ENCODE measurements around the gene FBXO45.

The FBXO45 gene

GRCh38 chr3:196599734-196600128 is 31.3 kb downstream of the FBXO45 start:
- Histone ChIP-seq H2AFZ (ENCODE audit: insufficient read depth, low read length, poor library complexity) (no peak overlapping the region), H4K91ac (ENCODE audit: low read depth, low read length) (no peak overlapping the region), H3K4me1 (ENCODE audit: control insufficient read depth in 1 of 2, insufficient read depth in 2 of 2, low read length in 2 of 2) (peaks cover 0 to 5% of the 10 kb centered on the region in 2 experiments), H3K4me2 (ENCODE audit: low read length) (no peak overlapping the region), H3K14ac (ENCODE audit: low read length) (no peak overlapping the region), H3K9me3 (ENCODE audit: insufficient read depth, low read depth, low read length) (no peaks in the 10 kb centered on the region), H2AK5ac (ENCODE audit: low read length) (no peak overlapping the region), H2BK120ac (ENCODE audit: insufficient read depth, low read length, poor library complexity) (no peak overlapping the region), H3K9ac (ENCODE audit: low read length) (no peak overlapping the region), H3K79me2 (ENCODE audit: control insufficient read depth, insufficient read depth, low read length, poor library complexity) (no peaks in the 10 kb centered on the region), H2BK12ac (ENCODE audit: low read length) (no peak overlapping the region), H3K79me1 (ENCODE audit: low read length) (no peaks in the 10 kb centered on the region), H4K12ac (ENCODE audit: low read depth, low read length) (no peak overlapping the region), H3K27ac (ENCODE audit: low read depth, low read length) (no peak overlapping the region), H3K4ac (ENCODE audit: low read depth, low read length) (no peak overlapping the region), H3K23ac (ENCODE audit: low read length) (no peak overlapping the region), H3K27me3 (ENCODE audit: insufficient read depth, low read length) (no peaks in the 10 kb centered on the region), H2BK5ac (ENCODE audit: low read depth, low read length, poor library complexity) (no peak overlapping the region), H3K36me3 (ENCODE audit: control insufficient read depth in 1 of 2, insufficient read depth in 2 of 2, low read length in 2 of 2) (no peaks in the 10 kb centered on the region), H3K4me3 (ENCODE audit: low read depth, low read length) (no peak overlapping the region), H4K8ac (ENCODE audit: low read depth, low read length) (no peak overlapping the region), H3K18ac (ENCODE audit: low read length) (no peak overlapping the region)
- DNase-seq: no peak
- no CpG with 5 or more reads among the region's 5 CpGs for WGBS (ENCODE audit: extremely low coverage, insufficient coverage, insufficient read length)

- H3K4ac ChIP-seq (ENCODE audit: low read depth, low read length): no peak overlapping the region
- H3K36me3 ChIP-seq (ENCODE audit: control insufficient read depth in 1 of 2, insufficient read depth in 2 of 2, low read length in 2 of 2): no peaks in the 10 kb centered on the region
- no CpG with 5 or more reads among the region's 7 CpGs for WGBS (ENCODE audit: extremely low coverage, insufficient coverage, insufficient read length)
- no peak overlapping the region for H3K18ac ChIP-seq (ENCODE audit: low read length)
- H3K27ac ChIP-seq (ENCODE audit: low read depth, low read length): no peak overlapping the region
- H4K8ac ChIP-seq (ENCODE audit: low read depth, low read length): no peak overlapping the region
- no peak overlapping the region for H2AFZ ChIP-seq (ENCODE audit: insufficient read depth, low read length, poor library complexity)
- H4K91ac ChIP-seq (ENCODE audit: low read depth, low read length): no peak overlapping the region
- no peak overlapping the region for H3K4me2 ChIP-seq (ENCODE audit: low read length)
- no peak overlapping the region for H4K12ac ChIP-seq (ENCODE audit: low read depth, low read length)
- no peak overlapping the region for H2BK120ac ChIP-seq (ENCODE audit: insufficient read depth, low read length, poor library complexity)
- no peaks in the 10 kb centered on the region for H3K79me2 ChIP-seq (ENCODE audit: control insufficient read depth, insufficient read depth, low read length, poor library complexity)
- H3K14ac ChIP-seq (ENCODE audit: low read length): no peak overlapping the region
- no peak overlapping the region for H2AK5ac ChIP-seq (ENCODE audit: low read length)
- no peak overlapping the region for H2BK12ac ChIP-seq (ENCODE audit: low read length)
- H3K9ac ChIP-seq (ENCODE audit: low read length): no peak overlapping the region
- H3K79me1 ChIP-seq (ENCODE audit: low read length): no peaks in the 10 kb centered on the region
- DNase-seq: no peak
- H3K4me1 ChIP-seq (ENCODE audit: control insufficient read depth in 1 of 2, insufficient read depth in 2 of 2, low read length in 2 of 2): peaks cover 0 to 5% of the 10 kb centered on the region in 2 experiments
- H2BK5ac ChIP-seq (ENCODE audit: low read depth, low read length, poor library complexity): no peak overlapping the region
- H3K27me3 ChIP-seq (ENCODE audit: insufficient read depth, low read length): no peaks in the 10 kb centered on the region
- no peaks in the 10 kb centered on the region for H3K9me3 ChIP-seq (ENCODE audit: insufficient read depth, low read depth, low read length)
- no peak overlapping the region for H3K4me3 ChIP-seq (ENCODE audit: low read depth, low read length)
- no peak overlapping the region for H3K23ac ChIP-seq (ENCODE audit: low read length)
These were observed 31.9 kb downstream of the FBXO45 start for GRCh38 chr3:196600359-196600758.

DNA sequence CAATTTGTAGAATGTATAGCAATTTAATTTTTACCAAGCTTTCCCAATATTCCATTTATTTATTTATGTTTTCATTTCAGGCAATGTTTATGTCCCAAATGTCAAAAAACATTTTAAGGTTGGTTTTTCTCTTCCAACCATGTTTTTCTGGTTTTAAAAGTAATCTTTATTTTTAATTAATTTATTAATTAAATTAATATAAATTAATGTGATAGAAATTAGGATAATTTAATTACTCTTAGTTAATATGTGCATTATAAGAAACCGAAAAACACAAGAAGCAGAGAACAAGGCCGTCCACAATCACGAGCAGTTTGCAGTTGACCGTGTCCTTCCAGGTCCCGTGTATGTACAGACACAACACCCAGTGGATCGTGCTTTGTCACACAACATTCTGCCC is 34.2 kb downstream of the FBXO45 start:
- H2AK5ac ChIP-seq (ENCODE audit: low read length): no peak overlapping the region
- H3K36me3 ChIP-seq (ENCODE audit: control insufficient read depth in 1 of 2, insufficient read depth in 2 of 2, low read length in 2 of 2): no peaks in the 10 kb centered on the region
- H2BK12ac ChIP-seq (ENCODE audit: low read length): no peak overlapping the region
- H2BK5ac ChIP-seq (ENCODE audit: low read depth, low read length, poor library complexity): no peak overlapping the region
- H3K9me3 ChIP-seq (ENCODE audit: insufficient read depth, low read depth, low read length): no peaks in the 10 kb centered on the region
- no peak overlapping the region for H4K12ac ChIP-seq (ENCODE audit: low read depth, low read length)
- H2BK120ac ChIP-seq (ENCODE audit: insufficient read depth, low read length, poor library complexity): no peak overlapping the region
- H3K4me3 ChIP-seq (ENCODE audit: low read depth, low read length): no peak overlapping the region
- no peak overlapping the region for H3K4ac ChIP-seq (ENCODE audit: low read depth, low read length)
- H3K79me1 ChIP-seq (ENCODE audit: low read length): no peaks in the 10 kb centered on the region
- no peak overlapping the region for H3K14ac ChIP-seq (ENCODE audit: low read length)
- no peak overlapping the region for H3K4me2 ChIP-seq (ENCODE audit: low read length)
- no CpG with 5 or more reads among the region's 6 CpGs for WGBS (ENCODE audit: extremely low coverage, insufficient coverage, insufficient read length)
- no peak overlapping the region for H4K8ac ChIP-seq (ENCODE audit: low read depth, low read length)
- no peak overlapping the region for H3K23ac ChIP-seq (ENCODE audit: low read length)
- H3K27me3 ChIP-seq (ENCODE audit: insufficient read depth, low read length): no peaks in the 10 kb centered on the region
- H3K27ac ChIP-seq (ENCODE audit: low read depth, low read length): no peak overlapping the region
- no peaks in the 10 kb centered on the region for H3K4me1 ChIP-seq (ENCODE audit: control insufficient read depth in 1 of 2, insufficient read depth in 2 of 2, low read length in 2 of 2)
- H3K79me2 ChIP-seq (ENCODE audit: control insufficient read depth, insufficient read depth, low read length, poor library complexity): no peaks in the 10 kb centered on the region
- H2AFZ ChIP-seq (ENCODE audit: insufficient read depth, low read length, poor library complexity): no peak overlapping the region
- H4K91ac ChIP-seq (ENCODE audit: low read depth, low read length): no peak overlapping the region
- H3K9ac ChIP-seq (ENCODE audit: low read length): no peak overlapping the region
- H3K18ac ChIP-seq (ENCODE audit: low read length): no peak overlapping the region
- no peak for DNase-seq

DNA sequence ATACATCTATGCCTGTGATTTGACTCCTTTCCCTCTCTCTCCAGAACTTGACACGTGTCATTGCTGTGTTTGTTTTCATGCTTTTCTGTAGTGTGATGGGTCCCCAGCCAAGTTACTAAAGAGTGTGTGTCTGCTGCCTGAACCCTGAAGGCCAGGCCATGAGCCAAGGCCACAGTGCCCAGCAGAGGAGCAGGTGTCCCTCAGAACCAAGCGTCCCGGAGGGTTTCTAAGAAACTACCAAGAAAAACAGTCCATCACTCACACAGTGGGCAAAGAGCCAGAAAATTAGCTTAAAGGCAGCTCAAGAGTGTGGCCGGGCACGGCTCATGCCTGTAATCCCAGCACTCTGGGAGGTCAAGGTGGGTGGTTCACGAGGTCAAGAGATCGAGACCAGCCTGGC is 35.2 kb downstream of the FBXO45 start:
- H2BK12ac ChIP-seq (ENCODE audit: low read length): no peak overlapping the region
- no peak overlapping the region for H2AK5ac ChIP-seq (ENCODE audit: low read length)
- H3K27me3 ChIP-seq (ENCODE audit: insufficient read depth, low read length): no peaks in the 10 kb centered on the region
- H3K27ac ChIP-seq (ENCODE audit: low read depth, low read length): no peak overlapping the region
- H3K14ac ChIP-seq (ENCODE audit: low read length): no peak overlapping the region
- DNase-seq: no peak
- H3K9ac ChIP-seq (ENCODE audit: low read length): no peak overlapping the region
- H4K8ac ChIP-seq (ENCODE audit: low read depth, low read length): no peak overlapping the region
- no peak overlapping the region for H2AFZ ChIP-seq (ENCODE audit: insufficient read depth, low read length, poor library complexity)
- no peak overlapping the region for H3K18ac ChIP-seq (ENCODE audit: low read length)
- H3K79me2 ChIP-seq (ENCODE audit: control insufficient read depth, insufficient read depth, low read length, poor library complexity): no peaks in the 10 kb centered on the region
- no peaks in the 10 kb centered on the region for H3K9me3 ChIP-seq (ENCODE audit: insufficient read depth, low read depth, low read length)
- no peak overlapping the region for H2BK120ac ChIP-seq (ENCODE audit: insufficient read depth, low read length, poor library complexity)
- no peak overlapping the region for H2BK5ac ChIP-seq (ENCODE audit: low read depth, low read length, poor library complexity)
- no peaks in the 10 kb centered on the region for H3K4me1 ChIP-seq (ENCODE audit: control insufficient read depth in 1 of 2, insufficient read depth in 2 of 2, low read length in 2 of 2)
- no peak overlapping the region for H3K4me2 ChIP-seq (ENCODE audit: low read length)
- no peaks in the 10 kb centered on the region for H3K36me3 ChIP-seq (ENCODE audit: control insufficient read depth in 1 of 2, insufficient read depth in 2 of 2, low read length in 2 of 2)
- H4K12ac ChIP-seq (ENCODE audit: low read depth, low read length): no peak overlapping the region
- no peak overlapping the region for H3K23ac ChIP-seq (ENCODE audit: low read length)
- no peaks in the 10 kb centered on the region for H3K79me1 ChIP-seq (ENCODE audit: low read length)
- no peak overlapping the region for H4K91ac ChIP-seq (ENCODE audit: low read depth, low read length)
- H3K4ac ChIP-seq (ENCODE audit: low read depth, low read length): no peak overlapping the region
- no CpG with 5 or more reads among the region's 7 CpGs for WGBS (ENCODE audit: extremely low coverage, insufficient coverage, insufficient read length)
- no peak overlapping the region for H3K4me3 ChIP-seq (ENCODE audit: low read depth, low read length)
